GM23248 (cell line): ENCODE data around the gene CACNA1B. TPM values are rescaled to one million over a fixed set of nuclear protein-coding genes. Genes with fewer than 3 reads are reported as not detected.

Source experiments
- DNase-seq: peaks from one replicate; pipeline ENCODE4 v3.0.0-alpha.2; 2015
- H2AFZ ChIP-seq: fragments of 200-600 bp; sonication (generic); 2 replicates; pipeline ENCODE4 v1.6.1; 2016; ENCODE audit warnings: antibody characterized with exemption
- H3F3A ChIP-seq: fragments of 200-600 bp; sonication (generic); 2 replicates; pipeline ENCODE4 v1.6.1; 2016; ENCODE audit warnings: mild to moderate bottlenecking, antibody characterized with exemption, mixed run types; ENCODE audit not compliant: insufficient read depth
- H3K27ac ChIP-seq: fragments of 200-600 bp; sonication (generic); 2 replicates; pipeline ENCODE4 v1.5.1; 2016; ENCODE audit warnings: mild to moderate bottlenecking
- H3K27me3 ChIP-seq: fragments of 200-600 bp; sonication (generic); replicated peaks from 2 replicates; pipeline ENCODE4 v1.6.1; 2016; ENCODE audit warnings: mild to moderate bottlenecking; ENCODE audit not compliant: insufficient read depth
- H3K36me3 ChIP-seq: fragments of 200-600 bp; sonication (generic); 2 replicates; pipeline ENCODE4 v1.6.1; 2016; ENCODE audit warnings: low read depth, mild to moderate bottlenecking
- H3K4me1 ChIP-seq: fragments of 200-600 bp; sonication (generic); 2 replicates; pipeline ENCODE4 v1.6.1; 2016; ENCODE audit warnings: mild to moderate bottlenecking; ENCODE audit not compliant: insufficient read depth
- H3K4me2 ChIP-seq: fragments of 200-600 bp; sonication (generic); one replicate; pipeline ENCODE4 v1.6.1; 2016; ENCODE audit warnings: mild to moderate bottlenecking; ENCODE audit not compliant: unreplicated experiment
- H3K4me3 ChIP-seq: fragments of 200-600 bp; sonication (generic); 2 replicates; pipeline ENCODE4 v1.5.1; 2016; ENCODE audit warnings: mild to moderate bottlenecking
- H3K79me2 ChIP-seq: fragments of 200-600 bp; sonication (generic); 2 replicates; pipeline ENCODE4 v1.6.1; 2016; ENCODE audit warnings: mild to moderate bottlenecking; ENCODE audit not compliant: insufficient read depth
- H3K9ac ChIP-seq: fragments of 200-600 bp; sonication (generic); 2 replicates; pipeline ENCODE4 v1.6.1; 2016; ENCODE audit warnings: mild to moderate bottlenecking
- H3K9me2 ChIP-seq: fragments of 200-600 bp; sonication (generic); 2 replicates; pipeline ENCODE4 v1.6.1; 2016; ENCODE audit warnings: mixed run types, mild to moderate bottlenecking, moderate library complexity; ENCODE audit not compliant: insufficient read depth
- H3K9me3 ChIP-seq: fragments of 200-600 bp; sonication (generic); one replicate; pipeline ENCODE4 v1.6.1; 2017; ENCODE audit warnings: low read depth
- H4K20me1 ChIP-seq: fragments of 200-600 bp; sonication (generic); 2 replicates; pipeline ENCODE4 v1.6.0; 2016; ENCODE audit not compliant: insufficient read depth
- EZH2 ChIP-seq: fragments of 200-600 bp; sonication (generic); IDR thresholded peaks from 2 replicates; pipeline ENCODE4 v1.6.1; 2018; ENCODE audit warnings: antibody characterized with exemption, mild to moderate bottlenecking; ENCODE audit not compliant: insufficient read depth, poor library complexity, severe bottlenecking
- EZH2phosphoT487 ChIP-seq: fragments of 200-600 bp; sonication (generic); IDR thresholded peaks from 2 replicates; pipeline ENCODE4 v1.6.1; 2018; ENCODE audit warnings: antibody characterized with exemption, moderate library complexity, mild to moderate bottlenecking, low read depth; ENCODE audit not compliant: insufficient read depth
- WGBS, 2 experiments: methylation state at CpG; one replicate each; pipeline ENCODE4 v1.1.6; 2015 to 2017; ENCODE audit warnings: low lambda C conversion rate in 2 of 2, low coverage in 1 of 2; ENCODE audit errors: missing lambda C conversion rate in 2 of 2; 5-methylcytosine and 5-hydroxymethylcytosine counted together
- in situ Hi-C: fragments of 300-500 bp; cut with MboI; formaldehyde crosslinking; loops from 2 replicates; pipeline ENCODE4 v1.15.0; 2020
- polyA plus RNA-seq: library from polyadenylated mRNA; unstranded; fragments of >200 nt; fragmentation: Nextera tagmentation; extraction: Ambion mirVana; gene quantifications from 2 replicates; pipeline ENCODE4 v1.2.1, GENCODE V29; 2016
- total RNA-seq: library from RNA; depleted of rRNA; stranded (reverse); fragments of >200 nt; shearing (Covaris generic); gene quantifications from 2 replicates; pipeline ENCODE4 v1.2.3, GENCODE V29; 2014

CACNA1B gene
- total and polyA plus RNA-seq, 2 experiments from 2014 or later: not detected

- Histone ChIP-seq H3K27ac (no peak overlapping the region), H3K9me2 (no peaks in the 10 kb centered on the region), H3K9me3 (no peaks in the 10 kb centered on the region), H3K79me2 (no peaks in the 10 kb centered on the region), H3K4me2 (no peak overlapping the region), H4K20me1 (no peaks in the 10 kb centered on the region), H3F3A (no peaks in the 10 kb centered on the region), H3K36me3 (no peaks in the 10 kb centered on the region), H3K9ac (no peak overlapping the region), H2AFZ (no peak overlapping the region), H3K27me3 (no peaks in the 10 kb centered on the region), H3K4me1 (no peaks in the 10 kb centered on the region), H3K4me3 (no peak overlapping the region)
- TF ChIP-seq EZH2: no peak
- no peak for TF ChIP-seq EZH2phosphoT487
- DNase-seq: no peak
- in situ Hi-C loops: no loop called here
- 47 to 48% methylated on average over 9 of the region's 9 CpGs for WGBS, 2 experiments
Measured at GRCh38 chr9:137956039-137956438, 78.5 kb downstream of the CACNA1B start.

GRCh38 chr9:137956688-137957385, 79.3 kb downstream of the CACNA1B start:
- no peaks in the 10 kb centered on the region for H3K9me3 ChIP-seq

GRCh38 chr9:137959641-137960411, 82.2 kb downstream of the CACNA1B start:
- no peak overlapping the region for H3K4me3 ChIP-seq
- H4K20me1 ChIP-seq: no peaks in the 10 kb centered on the region
- no peak overlapping the region for H3K9ac ChIP-seq
- no peaks in the 10 kb centered on the region for H3F3A ChIP-seq
- no peaks in the 10 kb centered on the region for H3K27me3 ChIP-seq
- H3K9me2 ChIP-seq: no peaks in the 10 kb centered on the region
- no peak overlapping the region for H3K4me2 ChIP-seq
- no peaks in the 10 kb centered on the region for H3K36me3 ChIP-seq
- no peak for DNase-seq
- TF ChIP-seq EZH2 (no peak), EZH2phosphoT487 (no peak)
- no peak overlapping the region for H3K27ac ChIP-seq
- in situ Hi-C loops: no loop called here
- H3K79me2 ChIP-seq: no peaks in the 10 kb centered on the region
- no peak overlapping the region for H2AFZ ChIP-seq
- 60 to 61% methylated on average over 16 to 36 of the region's 36 CpGs for WGBS, 2 experiments
- no peaks in the 10 kb centered on the region for H3K4me1 ChIP-seq
- H3K9me3 ChIP-seq: no peaks in the 10 kb centered on the region

More at GRCh38 chr9:137956688-137957385, 79.3 kb downstream of the CACNA1B start:
- DNase-seq: no peak
- Histone ChIP-seq H2AFZ (no peak overlapping the region), H3K27ac (no peak overlapping the region), H3K9me2 (no peaks in the 10 kb centered on the region), H3K36me3 (no peaks in the 10 kb centered on the region), H3K4me3 (no peak overlapping the region), H3K4me1 (no peaks in the 10 kb centered on the region), H4K20me1 (no peaks in the 10 kb centered on the region), H3K27me3 (no peaks in the 10 kb centered on the region), H3K9ac (no peak overlapping the region), H3K79me2 (no peaks in the 10 kb centered on the region), H3K4me2 (no peak overlapping the region), H3F3A (no peaks in the 10 kb centered on the region)
- WGBS, 2 experiments: 35 to 43% methylated on average over 15 of the region's 15 CpGs
- no peak for TF ChIP-seq EZH2
- in situ Hi-C loops: no loop called here

- Histone ChIP-seq H3K9me3 (no peaks in the 10 kb centered on the region), H3K4me1 (no peaks in the 10 kb centered on the region), H3K4me3 (no peak overlapping the region), H3F3A (no peaks in the 10 kb centered on the region), H2AFZ (no peak overlapping the region), H3K79me2 (no peaks in the 10 kb centered on the region), H3K27ac (no peak overlapping the region), H4K20me1 (no peaks in the 10 kb centered on the region), H3K9me2 (no peaks in the 10 kb centered on the region), H3K27me3 (no peaks in the 10 kb centered on the region), H3K9ac (no peak overlapping the region), H3K4me2 (no peak overlapping the region), H3K36me3 (no peaks in the 10 kb centered on the region)
- in situ Hi-C loops: no loop called here
- WGBS, 2 experiments: 21 to 39% methylated on average over 9 to 11 of the region's 11 CpGs
- no peak for DNase-seq
- TF ChIP-seq EZH2 (no peak), EZH2phosphoT487 (no peak)
Measured at GRCh38 chr9:137960496-137960895, 82.9 kb downstream of the CACNA1B start.
